Measurements from ENCODE around the gene FKBP15. TPM values are rescaled to one million over a fixed set of nuclear protein-coding genes. Genes with fewer than 3 reads are reported as not detected.

Gene FKBP15
- total and polyA plus RNA-seq, 2 of the 8 experiments (the other 6 are each of a cell fraction or from before 2014, with no cell fraction given) = 9.9 to 13.8 TPM

GRCh38 chr9:113153599-113153998 is 67.5 kb downstream of the FKBP15 start:
- Histone ChIP-seq H3K23ac (ENCODE audit: insufficient read length) (no peak overlapping the region), H4K91ac (replicated peaks; ENCODE audit: insufficient read length, low read length) (no peak overlapping the region), H3K27me3 (replicated peaks in 1 of 4; ENCODE audit: control insufficient read depth in 3 of 4, extremely low read depth in 1 of 4, insufficient read depth in 3 of 4, low read length in 3 of 4) (peaks cover 0 to 10% (median 7%) of the 10 kb centered on the region in 4 experiments; a peak in 5 of 7 replicates), H3K56ac (replicated peaks; ENCODE audit: insufficient read length, low read depth, low read length) (no peak overlapping the region), H2BK120ac (replicated peaks; ENCODE audit: low read depth, low read length) (no peak overlapping the region), H3K27ac (ENCODE audit: low read depth, low read length) (no peak overlapping the region), H2AFZ (ENCODE audit: low read length) (no peak overlapping the region), H3K18ac (ENCODE audit: extremely low read depth, low read length) (no peak overlapping the region), H3K36me3 (ENCODE audit: control insufficient read depth in 2 of 4, insufficient read depth in 4 of 4, low read length in 3 of 4) (no peaks in the 10 kb centered on the region), H3K79me2 (ENCODE audit: control insufficient read depth in 1 of 2, insufficient read depth in 2 of 2, low read length in 2 of 2) (no peaks in the 10 kb centered on the region), H3K14ac (ENCODE audit: insufficient read length) (no peak overlapping the region), H4K20me1 (replicated peaks in 1 of 2; ENCODE audit: control insufficient read depth in 1 of 2, insufficient read depth in 2 of 2, low read length in 2 of 2) (no peaks in the 10 kb centered on the region), H3K23me2 (ENCODE audit: low read depth, low read length) (peaks cover 5% of the 10 kb centered on the region), H2BK5ac (ENCODE audit: low read depth, low read length) (no peak overlapping the region), H2AK5ac (ENCODE audit: low read depth, low read length) (no peak overlapping the region), H3K4ac (replicated peaks; ENCODE audit: insufficient read length, low read depth, low read length) (no peak overlapping the region), H2BK12ac (ENCODE audit: low read depth, low read length) (no peak overlapping the region), H4K5ac (ENCODE audit: insufficient read length, low read depth, low read length) (no peak overlapping the region), H3K4me3 (ENCODE audit: extremely low read depth in 1 of 4, insufficient read depth in 2 of 4, low read depth in 3 of 4, low read length in 4 of 4) (no peak overlapping the region), H3K9ac (replicated peaks in 1 of 4; ENCODE audit: extremely low read depth in 1 of 4, low read depth in 3 of 4, low read length in 3 of 4) (no peak overlapping the region), H4K8ac (ENCODE audit: extremely low read depth, insufficient read depth, low read length) (no peak overlapping the region), H3K9me3 (ENCODE audit: insufficient read depth in 2 of 2, low read depth in 1 of 2, low read length in 1 of 2) (no peaks in the 10 kb centered on the region), H3K4me2 (ENCODE audit: insufficient read depth in 1 of 2, low read depth in 2 of 2, low read length in 2 of 2) (no peak overlapping the region), H3K4me1 (replicated peaks in 1 of 4; ENCODE audit: control insufficient read depth in 3 of 4, insufficient read depth in 4 of 4, low read length in 3 of 4) (peaks cover 0 to 2% (median under 1%) of the 10 kb centered on the region in 4 experiments; a peak in 2 of 7 replicates), H2BK15ac (ENCODE audit: low read length) (no peak overlapping the region), H3K79me1 (ENCODE audit: low read depth, low read length) (no peaks in the 10 kb centered on the region), H2BK20ac (ENCODE audit: low read length) (no peak overlapping the region)
- no peak for FAIRE-seq
- DNase-seq (ENCODE audit: low read depth in 1 of 2, low spot score in 2 of 2) = no peak
- 86% methylated on average over 6 of the region's 6 CpGs; no CpG with 5 or more reads in 1 of the 2 experiments for WGBS, 2 experiments (ENCODE audit: extremely low coverage in 1 of 2, insufficient coverage in 1 of 2, insufficient read length in 1 of 2, insufficient replicate concordance in 2 of 2, low coverage in 1 of 2, low lambda C conversion rate in 2 of 2, missing lambda C conversion rate in 1 of 2)
- CTCF ChIA-PET (ENCODE audit: partially characterized antibody) = interaction anchor here (0.9 to 1.1 kb wide), 2 partner anchors 23 to 228 kb away, joined by 3 read pairs; no protein-coding TSS in a partner anchor
- POLR2A ChIA-PET (ENCODE audit: partially characterized antibody) = no interaction called here
- TF ChIP-seq RBBP5 (IDR thresholded peaks at IDR 0.05; ENCODE audit: borderline replicate concordance, low read depth, low read length) = no peak
- TF ChIP-seq MAX (IDR thresholded peaks at IDR 0.05) = no peak
- no peak for TF ChIP-seq KDM5A (IDR thresholded peaks at IDR 0.05; ENCODE audit: low read length)
- TF ChIP-seq SIX5 (IDR thresholded peaks at IDR 0.05; ENCODE audit: low read depth, low read length) = no peak
- no peak for TF ChIP-seq CBX8 (IDR thresholded peaks at IDR 0.05; ENCODE audit: borderline replicate concordance, low read depth, low read length)
- no peak for TF ChIP-seq CREB1 (IDR thresholded peaks at IDR 0.05)
- no peak for TF ChIP-seq HDAC2 (IDR thresholded peaks at IDR 0.05; ENCODE audit: borderline replicate concordance in 1 of 2, low read depth in 2 of 2, low read length in 2 of 2)
- no peak for TF ChIP-seq HDAC6 (IDR thresholded peaks at IDR 0.05; ENCODE audit: low read depth, low read length)
- TF ChIP-seq POU5F1 (IDR thresholded peaks at IDR 0.05; ENCODE audit: low read depth, low read length) = no peak
- no peak for TF ChIP-seq SIRT6 (IDR thresholded peaks at IDR 0.05; ENCODE audit: low read length)
- TF ChIP-seq, protein P1, sequence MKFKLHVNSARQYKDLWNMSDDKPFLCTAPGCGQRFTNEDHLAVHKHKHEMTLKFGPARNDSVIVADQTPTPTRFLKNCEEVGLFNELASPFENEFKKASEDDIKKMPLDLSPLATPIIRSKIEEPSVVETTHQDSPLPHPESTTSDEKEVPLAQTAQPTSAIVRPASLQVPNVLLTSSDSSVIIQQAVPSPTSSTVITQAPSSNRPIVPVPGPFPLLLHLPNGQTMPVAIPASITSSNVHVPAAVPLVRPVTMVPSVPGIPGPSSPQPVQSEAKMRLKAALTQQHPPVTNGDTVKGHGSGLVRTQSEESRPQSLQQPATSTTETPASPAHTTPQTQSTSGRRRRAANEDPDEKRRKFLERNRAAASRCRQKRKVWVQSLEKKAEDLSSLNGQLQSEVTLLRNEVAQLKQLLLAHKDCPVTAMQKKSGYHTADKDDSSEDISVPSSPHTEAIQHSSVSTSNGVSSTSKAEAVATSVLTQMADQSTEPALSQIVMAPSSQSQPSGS (IDR thresholded peaks at IDR 0.05; ENCODE audit: low read length) = no peak
- no peak for TF ChIP-seq SRF (IDR thresholded peaks at IDR 0.05; ENCODE audit: low read depth, low read length)
- TF ChIP-seq CEBPB (IDR thresholded peaks at IDR 0.05; ENCODE audit: low read depth, low read length) = no peak
- TF ChIP-seq JUND (IDR thresholded peaks at IDR 0.05; ENCODE audit: low read length) = no peak

Data from H1 (cell line).